NCI-H1417 (cell line): ENCODE data around the gene GLIS1.

ENCODE experiments used
- DNase-seq, 3 experiments: peaks; one replicate each; lab custom pipeline; 2025; lab: John Stamatoyannopoulos, UW

The GLIS1 gene

DNA sequence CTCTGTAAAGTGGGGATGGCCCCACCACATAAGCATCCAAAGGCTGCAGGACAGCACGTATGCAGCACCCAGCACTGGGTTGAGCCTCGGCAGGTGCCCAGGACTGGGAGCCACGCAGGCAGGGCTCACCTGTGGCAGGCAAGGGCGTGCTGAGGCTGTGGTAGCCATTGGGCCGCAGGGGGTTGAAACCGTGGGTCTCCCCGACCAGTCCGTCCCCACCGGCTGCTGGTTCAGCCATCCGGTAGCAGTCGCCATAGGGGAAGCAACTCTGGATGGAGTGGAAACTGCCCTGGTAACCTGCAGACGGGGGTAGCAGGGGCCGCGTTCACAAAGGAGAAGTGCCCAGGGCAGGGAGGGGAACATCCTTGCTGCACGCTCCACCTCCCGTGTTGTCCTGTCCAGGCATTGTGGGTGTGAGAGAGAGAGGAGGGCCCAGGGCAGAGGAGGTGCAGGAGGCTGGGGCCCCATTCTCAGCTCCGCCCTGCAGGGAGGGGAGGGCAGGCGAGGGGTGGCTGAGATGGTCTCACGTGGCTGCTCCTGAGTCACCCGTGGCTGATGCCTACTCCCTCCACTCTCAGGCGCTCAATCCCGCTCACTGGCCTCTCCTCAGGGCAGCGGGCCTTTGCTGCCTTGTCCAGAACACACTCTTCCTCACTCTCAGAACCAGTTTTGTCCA is 229.8 kb downstream of the GLIS1 start:
- no peak for DNase-seq

DNA sequence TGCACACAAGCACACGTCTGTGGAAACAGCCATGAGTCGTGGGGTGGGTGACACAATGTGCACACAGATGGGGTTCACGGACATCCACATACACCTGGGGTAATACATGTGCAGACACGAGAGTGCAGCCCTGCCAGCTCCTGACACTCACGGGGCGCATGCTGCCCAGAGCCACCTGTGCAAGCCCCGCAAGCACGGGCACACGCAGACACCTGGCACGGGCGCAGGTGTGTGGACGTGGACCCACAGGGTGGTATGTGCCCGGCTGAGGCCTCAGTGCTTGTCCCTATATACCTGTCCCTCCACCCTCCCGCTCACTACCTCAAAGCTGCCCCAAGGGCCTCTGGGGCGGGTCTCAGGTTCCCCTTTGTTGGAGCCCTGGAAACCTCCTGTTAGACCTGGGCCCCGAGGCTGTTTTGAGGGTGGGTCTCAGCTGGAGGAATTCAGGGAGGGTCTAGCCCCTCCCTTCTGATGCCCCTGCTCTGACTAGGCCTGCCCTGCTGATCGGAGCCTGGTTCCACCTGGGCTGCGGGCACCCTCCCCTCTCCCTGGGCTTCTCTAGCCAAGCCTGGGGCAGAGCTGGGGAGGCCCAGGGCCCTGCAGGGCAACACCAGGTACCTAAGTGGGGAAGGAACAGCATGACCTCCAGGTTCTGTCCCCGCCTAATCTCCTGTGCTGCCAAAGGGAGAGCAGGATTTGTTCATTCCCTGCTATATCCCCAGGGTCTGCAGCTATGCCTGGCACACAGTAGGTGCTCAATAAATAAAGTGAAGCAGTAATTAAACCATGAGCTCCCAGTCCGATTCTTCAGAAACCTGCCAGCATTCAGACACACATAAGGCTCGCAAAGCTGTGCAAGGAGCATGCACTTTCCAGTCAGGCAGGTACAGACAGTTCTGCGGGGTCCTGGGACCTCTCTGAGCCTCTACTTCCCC is 230.6 kb downstream of the GLIS1 start:
- DNase-seq = no peak

DNA sequence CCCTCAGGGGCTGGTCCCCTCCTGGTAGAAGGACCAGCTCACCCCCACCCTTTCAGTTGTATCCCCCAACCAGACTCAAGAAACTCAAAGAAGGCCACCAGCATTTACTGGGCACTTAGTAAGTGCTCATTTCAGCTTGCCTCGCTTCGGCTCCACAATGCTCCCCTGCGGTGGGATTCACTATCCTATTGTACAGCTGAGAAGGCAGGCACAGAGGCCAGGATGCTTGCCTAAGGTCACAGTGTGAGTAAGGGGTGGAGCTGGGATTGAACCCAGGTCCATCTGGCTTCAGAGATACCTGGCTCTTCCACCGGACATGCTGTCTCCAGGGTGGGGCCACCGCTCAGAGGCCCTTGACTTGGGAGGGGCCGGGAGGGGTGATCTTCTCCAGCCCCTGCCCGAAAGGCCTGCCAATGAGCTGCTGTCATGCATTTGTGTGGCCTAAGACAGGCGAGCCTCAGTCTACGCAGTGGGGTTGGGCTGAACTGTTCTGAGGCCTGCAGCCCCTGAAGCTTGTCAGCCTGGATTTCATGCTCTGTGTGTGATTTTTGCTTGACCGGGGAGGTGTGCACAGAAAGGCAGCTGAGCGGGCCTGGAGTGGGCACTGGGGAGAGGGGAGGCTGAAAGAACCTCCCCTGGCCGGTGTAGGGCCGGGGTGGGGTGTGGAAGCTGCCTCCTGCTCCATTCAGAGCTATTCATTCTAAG is 231.7 kb downstream of the GLIS1 start:
- DNase-seq = no peak

DNA sequence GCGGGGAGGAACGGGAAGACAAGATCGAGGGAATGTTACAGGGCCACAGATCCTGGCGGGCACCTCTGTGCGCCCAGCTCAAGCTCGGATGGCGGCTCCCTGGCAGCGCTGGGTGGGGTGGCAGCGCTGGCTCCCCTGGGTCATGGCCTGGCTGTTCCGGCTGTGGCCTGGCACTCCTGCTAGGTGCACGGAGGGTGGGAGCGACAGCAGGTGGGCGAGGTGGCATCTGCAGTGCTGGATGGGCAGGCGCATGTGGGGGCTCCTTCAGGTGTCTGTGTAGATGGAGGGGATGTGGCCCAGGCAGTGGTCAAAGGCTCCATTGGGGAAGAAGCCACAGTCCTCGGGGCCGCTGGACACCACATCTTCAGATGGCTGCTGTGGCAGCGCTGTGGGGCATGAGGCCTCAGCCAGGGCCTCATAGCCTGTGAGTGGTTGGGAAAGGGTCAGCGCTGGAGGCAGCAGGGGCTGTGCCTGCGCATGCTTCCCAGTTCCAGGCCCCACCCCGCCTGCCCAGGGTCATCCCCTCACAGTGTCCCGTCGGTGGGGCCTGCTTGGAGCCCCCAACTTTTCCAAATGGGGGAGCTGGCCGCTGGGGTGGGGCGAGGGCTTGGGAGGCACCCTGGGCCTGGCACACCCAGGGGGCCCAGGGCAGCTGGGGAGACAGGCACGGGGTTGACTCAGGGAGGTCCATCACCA is 232.5 kb downstream of the GLIS1 start:
- no peak for DNase-seq

DNA sequence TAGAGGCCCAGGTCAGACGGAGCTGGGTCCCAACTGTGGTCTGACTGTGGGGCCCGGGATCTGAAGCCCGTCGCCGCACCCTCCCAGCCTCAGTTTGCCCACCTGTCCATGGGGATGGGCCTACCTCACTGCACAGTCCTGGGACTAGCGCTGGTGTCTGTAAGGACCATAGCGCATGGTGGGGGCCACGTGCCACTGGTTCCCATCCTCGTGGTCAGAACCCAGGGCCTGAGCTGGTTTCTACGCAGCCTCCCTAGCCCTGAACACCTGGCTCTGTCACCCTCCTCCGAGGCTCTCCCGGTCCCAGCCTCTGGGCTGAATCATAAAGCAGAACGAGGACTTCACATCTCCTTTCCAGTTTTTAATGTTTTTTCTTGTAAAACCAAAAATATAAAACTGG is 233.1 kb downstream of the GLIS1 start:
- no peak for DNase-seq

DNA sequence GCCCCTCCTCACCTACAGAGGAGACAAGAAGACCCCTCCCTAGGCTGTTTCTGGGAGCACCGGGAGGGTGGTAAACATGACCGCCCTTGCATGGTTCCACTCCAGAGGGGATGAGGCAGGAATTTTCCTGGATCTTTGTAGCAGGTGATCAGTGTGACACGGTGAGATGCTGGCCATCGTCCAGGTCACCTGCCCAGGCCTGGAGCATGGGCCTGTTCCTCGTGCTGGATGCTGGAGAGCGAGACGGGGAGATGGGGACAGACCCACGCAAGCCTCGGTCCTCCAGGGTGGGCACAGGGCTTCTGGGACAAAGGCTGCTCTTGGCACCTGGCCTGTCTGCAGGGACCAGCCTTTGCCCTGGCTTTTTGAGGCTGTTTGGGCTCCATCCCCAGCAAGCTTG is 233.6 kb downstream of the GLIS1 start:
- no peak for DNase-seq

DNA sequence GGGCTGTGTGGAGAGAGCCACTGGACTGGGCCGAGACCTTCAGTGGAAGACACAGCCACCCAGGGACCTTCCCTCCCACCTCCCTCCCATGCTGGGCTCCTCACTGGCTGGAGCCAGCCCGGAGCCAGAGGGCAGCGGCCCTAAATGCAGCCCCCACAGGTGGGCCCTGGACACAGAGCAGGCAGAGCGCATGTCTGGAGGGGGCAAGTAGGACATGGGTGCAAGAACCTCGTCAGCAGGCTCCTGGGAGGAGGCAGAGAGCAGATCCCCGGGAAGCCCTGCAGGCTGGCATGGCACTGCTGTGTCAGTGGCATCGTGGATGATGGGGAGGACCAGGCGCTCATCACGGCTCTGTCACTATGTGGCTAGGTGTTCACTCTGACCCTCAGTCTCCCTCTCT is 234.1 kb downstream of the GLIS1 start:
- DNase-seq = no peak

DNA sequence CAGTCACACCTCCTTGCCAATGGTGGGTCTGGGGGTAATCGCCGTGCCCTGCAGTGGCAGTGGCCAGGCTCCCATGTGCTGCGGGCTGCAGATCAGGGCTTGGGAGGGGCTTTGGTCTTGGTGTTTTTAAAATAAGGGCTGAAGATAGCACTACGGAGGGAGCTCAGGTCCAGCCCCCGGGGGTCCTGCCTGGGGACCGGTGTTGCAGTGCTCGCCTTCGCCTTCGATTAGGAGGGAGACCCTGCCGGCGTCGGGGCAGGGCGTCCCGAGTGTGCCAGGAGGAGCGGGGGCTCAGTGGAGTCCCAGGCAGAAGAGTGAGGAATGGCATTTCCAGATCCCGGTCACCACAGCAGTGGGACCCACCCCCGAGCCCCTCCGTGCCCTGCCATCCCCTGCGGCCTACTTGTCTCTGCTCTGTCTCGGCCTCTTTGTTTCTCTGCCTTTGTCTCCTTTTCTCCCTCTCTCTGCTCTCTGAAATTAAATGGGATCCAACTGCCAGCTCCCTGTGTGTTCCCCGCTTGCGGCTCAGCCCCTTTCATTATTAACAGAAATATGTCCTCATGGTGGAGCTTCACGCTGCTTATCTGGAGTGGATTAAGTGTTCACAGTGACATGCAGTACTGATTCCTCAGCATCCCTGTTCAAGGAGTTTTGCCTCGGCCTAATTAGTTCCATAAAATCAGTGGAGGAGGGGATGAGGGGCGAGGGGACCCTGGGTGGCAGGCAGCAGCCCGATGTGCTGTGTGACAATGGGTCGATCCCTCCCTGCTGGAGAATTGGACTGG is 235.3 kb downstream of the GLIS1 start:
- DNase-seq = peak in 1 of 3 experiments; percentile 11

DNA sequence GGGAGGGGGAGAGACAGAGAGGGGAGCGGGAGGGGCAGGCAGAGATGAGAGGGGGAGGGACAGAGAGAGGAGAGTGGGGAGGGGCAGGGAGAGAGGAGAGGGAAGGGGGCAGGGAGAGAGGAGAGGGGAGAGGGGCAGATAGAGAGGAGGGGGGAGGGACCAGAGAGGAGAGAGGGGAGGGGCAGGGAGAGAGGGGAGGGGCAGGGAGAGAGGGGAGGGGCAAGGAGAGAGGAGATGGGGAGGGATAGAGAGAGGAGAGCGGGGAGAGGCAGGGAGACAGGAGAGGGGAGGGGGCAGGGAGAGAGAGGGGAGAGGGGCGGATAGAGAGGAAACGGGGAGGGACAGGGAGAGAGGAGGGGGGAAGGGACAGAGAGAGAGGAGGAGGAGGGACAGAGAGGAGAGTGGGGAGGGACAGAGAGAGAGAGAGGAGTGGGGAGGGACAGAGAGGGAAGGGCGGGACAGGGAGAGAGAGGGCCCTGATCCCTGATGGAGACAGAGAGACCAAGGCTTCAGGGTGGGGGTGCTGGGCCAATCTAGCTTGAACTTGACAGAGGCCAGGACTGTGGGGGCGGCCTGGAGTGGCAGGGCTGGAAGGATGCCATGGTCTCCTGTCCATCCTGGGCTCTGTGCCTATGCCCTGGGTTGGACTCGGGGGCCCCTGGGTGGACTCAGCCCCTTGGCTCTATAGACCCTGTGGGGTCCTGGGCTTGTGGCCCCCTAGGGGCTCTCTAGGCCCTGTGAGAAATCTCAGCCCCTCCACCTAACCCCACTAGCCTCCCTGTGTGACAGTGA is 236.1 kb downstream of the GLIS1 start:
- DNase-seq = peak in 2 of 3 experiments; percentile 37 to 51

DNA sequence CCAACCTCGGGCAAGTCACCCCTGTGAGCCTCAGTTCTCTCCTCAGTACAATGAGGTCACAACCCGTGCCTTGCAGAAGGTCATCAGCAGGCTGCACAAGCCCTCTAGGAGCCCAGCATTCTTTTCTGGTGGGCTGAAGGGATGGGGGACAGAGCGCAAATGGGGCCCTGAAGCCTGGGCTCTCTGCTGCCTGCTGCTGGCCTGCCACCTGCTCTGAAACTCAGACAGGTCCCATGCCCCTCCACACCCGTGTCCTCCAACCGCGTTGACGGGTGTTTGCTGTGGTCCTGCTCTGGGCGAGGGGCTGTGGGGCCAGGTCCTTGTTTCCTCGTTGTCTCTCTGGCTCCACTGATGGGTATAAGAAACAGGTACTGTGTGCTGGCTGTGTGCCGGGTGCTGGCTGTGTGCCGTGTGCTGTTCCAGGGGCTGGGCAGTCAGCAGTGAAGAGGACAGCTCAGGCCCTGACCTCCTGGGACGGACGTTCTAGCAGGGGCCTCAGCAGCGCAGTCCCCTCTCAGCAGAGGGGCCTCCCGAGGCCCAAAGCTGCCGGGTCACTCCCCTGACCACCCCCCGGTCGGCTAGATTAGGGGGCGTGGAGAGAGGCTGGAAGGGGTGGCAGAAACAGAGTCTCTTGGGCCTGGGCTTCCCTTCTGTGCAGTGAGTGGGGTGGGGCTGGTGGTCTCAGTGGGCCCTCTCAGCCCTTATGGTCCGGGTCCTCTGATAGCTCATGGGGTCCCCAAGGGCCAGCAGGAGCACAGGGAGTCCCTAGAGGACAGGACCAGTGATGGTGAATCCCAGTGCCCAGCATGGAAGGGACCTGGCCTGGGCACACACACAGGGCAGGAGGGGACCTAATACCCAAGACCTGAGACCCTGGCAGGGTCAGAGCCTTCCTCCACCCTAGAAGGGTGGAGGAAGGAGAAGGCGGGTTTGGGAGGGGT is 237.6 kb downstream of the GLIS1 start:
- DNase-seq = no peak

DNA sequence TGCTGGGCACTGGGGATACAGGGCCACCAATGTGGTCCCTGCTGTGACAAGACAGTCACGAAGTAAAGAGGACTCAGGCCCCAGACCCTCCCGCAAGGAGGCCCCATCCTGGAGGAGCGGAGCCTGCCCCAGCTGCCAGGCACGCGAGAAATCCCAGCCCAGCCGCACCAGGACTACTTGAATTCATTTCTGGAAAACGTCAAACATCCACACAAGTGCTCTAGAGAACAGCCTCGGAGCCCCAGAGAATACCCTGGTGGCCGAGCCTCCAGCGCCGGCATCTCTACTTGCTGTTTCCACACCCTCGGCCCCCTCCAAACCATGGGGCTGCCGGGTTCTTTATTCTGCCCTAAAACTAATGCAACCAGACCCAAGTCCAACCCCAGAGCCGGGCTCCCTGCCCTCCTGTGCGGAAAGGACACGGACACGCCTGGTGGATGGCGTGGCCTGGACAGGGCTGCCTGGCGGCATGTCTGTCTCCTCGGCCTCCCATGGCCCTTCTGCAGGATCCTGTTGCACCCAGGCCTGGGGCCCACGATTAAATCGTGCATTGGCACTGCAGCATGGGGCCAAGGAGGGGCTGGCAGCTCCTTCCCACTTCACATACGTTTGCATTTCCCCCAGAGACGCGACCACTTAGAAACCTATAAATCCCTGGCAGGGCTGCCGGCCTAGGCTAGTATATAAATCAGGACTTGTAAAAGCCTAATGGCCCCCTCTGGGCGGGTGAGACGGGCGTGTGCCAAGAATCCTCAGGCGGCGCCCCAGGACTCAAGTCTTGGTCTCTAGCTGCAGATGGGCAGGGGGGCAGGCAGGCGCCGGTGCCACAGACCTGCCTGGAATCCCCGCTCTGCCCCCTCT is 238.5 kb downstream of the GLIS1 start:
- DNase-seq = peak in 2 of 3 experiments; percentile 11 to 21

DNA sequence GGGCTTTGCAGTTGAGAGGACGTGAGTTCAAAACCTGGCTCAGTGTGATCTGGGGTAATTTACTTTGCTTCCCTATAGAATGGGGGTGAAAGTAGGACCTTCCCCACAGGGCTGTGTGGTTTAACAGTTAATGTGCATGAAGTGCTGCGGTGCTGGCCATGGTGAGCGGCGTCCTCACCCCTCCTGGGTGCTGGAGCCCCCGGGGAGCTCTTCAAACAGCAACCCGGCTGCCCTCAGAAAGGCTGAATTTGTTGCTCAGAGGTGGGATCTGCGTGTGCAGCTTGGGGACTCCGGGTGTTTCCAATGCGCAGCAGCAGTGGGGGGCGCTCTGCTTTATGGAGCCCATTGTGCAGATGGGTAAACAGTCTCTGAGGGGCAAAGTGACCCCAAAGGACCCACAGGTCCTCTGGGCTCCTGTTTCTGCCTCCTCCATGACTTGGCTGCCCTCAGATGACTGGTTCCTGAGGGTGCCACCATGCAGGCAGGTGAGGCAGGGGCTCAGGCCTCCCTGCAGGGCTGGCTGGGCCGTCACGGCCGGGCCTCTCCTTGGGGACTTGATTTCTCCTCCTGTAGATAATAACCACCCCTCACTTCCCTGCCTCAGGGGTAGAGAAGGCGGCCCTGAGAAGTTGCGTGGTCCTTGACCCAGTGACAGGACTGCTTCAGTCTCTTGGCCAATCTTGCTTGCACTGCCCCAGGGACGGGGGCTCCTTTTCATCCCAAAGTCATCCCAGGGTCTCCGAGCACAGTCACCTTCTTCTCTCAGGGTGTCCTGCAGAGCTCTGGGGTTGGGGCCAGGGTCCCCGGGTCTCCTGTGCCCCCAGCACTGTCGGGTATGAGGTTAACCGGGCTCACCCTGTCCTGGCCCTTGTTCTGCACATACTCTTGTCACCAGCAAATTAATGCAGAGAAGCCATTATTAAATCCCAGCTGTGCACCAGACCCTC is 239.4 kb downstream of the GLIS1 start:
- DNase-seq = no peak

DNA sequence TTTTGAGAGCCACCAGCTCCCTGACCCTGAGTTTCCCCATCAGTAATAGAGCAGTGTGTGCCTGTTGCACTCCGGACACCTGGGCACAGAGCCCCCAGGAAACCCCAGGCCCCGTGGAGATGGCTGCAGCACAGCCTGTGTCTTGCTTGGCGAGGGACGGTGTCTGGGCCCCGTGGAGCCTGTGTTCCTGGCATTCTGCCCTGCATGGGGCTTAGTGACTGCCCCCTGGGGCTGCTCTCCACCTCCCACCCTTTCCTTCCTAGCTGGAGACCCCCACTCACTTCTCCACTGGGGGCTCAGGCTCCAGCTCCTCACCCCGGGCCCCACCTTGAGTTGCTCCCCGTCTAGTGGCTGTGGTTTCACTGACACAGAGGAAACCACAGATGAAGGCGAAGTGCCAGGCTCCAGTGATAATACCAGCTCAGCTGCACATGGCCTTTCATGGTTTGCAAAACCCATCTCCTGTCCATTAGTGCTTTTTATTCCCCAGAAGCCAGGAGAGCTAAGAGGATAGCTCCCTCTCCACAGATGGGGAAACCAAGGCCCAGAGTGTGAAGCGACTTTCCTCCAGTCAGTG is 240.3 kb downstream of the GLIS1 start:
- DNase-seq = no peak

DNA sequence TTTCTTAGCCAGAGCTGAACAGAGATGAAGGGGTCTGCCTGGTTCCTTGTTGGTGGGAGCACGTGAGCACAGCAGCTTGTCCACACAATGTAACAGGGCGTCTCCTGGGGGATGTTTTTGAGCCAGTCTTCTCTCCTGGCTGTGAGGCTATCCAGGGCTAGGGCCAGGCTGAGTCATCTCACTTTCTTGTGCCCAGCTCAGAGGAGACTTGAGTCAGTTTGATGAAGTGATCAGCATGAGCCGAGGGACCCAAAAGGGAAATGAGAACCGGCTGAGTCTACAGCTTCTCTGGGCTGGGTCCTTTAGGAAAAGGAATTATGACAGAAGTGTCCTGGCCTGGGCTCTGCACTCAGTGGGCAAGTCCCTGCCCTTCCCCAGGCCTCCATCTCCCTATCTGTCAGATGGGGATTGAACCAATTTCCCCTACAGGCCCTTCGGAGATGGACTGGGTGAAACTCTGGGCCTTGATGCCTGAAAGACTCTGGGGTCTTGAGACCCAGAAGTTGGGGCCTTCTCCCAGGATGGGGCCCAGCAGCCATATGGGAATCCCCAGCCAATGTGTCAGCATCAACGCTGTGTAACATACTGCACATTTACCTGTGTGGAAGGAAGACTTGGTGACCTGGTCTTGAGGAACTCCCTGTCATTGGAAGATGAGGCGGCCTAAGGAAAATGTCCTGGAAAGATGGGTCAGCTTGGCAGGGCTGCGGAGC is 243.2 kb downstream of the GLIS1 start:
- DNase-seq = no peak

DNA sequence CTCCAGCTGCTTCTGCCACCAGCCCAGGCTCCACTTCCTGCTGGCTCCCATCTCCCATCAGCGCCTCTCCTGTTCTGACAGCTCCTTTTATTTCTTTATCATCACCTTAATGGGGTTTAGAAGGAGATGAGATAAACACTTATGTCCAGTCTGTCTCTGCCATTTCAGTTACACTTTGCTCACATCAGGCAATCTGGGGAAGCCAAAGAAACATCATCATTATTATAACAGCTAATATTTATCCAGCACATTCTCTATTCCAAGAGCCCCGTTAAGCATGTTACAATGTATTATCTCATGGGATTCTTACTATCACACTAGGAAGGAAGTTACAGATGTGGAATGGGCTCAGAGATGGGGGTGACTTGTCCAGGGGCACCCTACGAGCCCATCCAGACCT is 248.6 kb downstream of the GLIS1 start:
- no peak for DNase-seq

DNA sequence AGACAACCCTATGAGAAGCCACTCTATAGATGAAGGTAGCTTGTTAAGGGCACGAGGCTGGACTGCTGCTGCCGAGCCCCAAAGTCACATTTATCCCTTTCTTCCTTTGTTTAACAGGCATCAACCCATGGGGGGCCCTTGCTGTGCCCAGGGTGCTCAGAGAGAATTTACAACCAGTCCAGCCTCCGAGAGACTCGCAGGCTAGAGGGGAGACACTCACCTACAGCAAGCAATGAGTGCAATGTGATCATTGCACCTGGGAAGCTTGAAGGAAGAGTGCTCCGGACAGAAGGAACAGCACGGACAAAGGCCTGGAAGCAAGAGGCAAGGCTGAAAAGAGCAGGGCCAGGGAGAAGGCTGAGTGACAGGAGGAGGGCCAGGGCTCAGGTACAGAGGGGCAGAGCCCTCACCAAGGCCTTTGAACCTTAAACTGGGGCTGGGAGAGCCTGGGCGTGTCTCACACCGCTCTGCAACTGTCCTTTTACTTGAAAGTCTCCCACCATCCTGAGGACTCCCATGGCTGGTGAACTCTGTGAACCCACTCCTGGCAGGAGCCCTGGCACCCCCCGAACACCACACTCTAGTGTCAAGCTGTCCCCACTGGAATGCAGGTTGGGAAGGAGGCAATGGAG is 252.5 kb downstream of the GLIS1 start:
- no peak for DNase-seq
